Measurements from ENCODE around the gene WDFY4. TPM values are rescaled to one million over a fixed set of nuclear protein-coding genes. Genes with fewer than 3 reads are reported as not detected.
A peak's percentile ranks its signal among the peaks of the same experiment; 100 is the strongest.

Gene WDFY4
- total and polyA plus RNA-seq, 4 donors = 4.6 to 26.9 (median 13.5) TPM

- DNase-seq = no peak
- Histone ChIP-seq H3K9ac (ENCODE audit: insufficient read depth in 1 of 2, low read length in 2 of 2) (no peak overlapping the region), H3K4me3 (no peak overlapping the region), H3K4me1 (ENCODE audit: control insufficient read depth in 5 of 5, insufficient read depth in 5 of 5, low read length in 5 of 5) (no peaks in the 10 kb centered on the region), H3K36me3 (ENCODE audit: control insufficient read depth in 4 of 4, insufficient read depth in 4 of 4, low read length in 4 of 4) (no peaks in the 10 kb centered on the region), H3K27me3 (ENCODE audit: control insufficient read depth in 3 of 3, insufficient read depth in 3 of 3, low read length in 2 of 3) (no peaks in the 10 kb centered on the region), H3K27ac (ENCODE audit: low read depth in 1 of 2, low read length in 1 of 2) (no peak overlapping the region), H3K9me3 (ENCODE audit: control insufficient read depth in 4 of 4, insufficient read depth in 3 of 4, low read length in 3 of 4) (no peaks in the 10 kb centered on the region)
- 93 to 95% methylated on average over 6 of the region's 6 CpGs for WGBS, 2 donors
- no peak for TF ChIP-seq CTCF (IDR thresholded peaks at IDR 0.05; ENCODE audit: control extremely low read depth, extremely low read depth)
- no peak for ATAC-seq (ENCODE audit: insufficient read depth, low FRiP score)
Measured at GRCh38 chr10:48683424-48683823, 1.2 kb upstream of the WDFY4 start.

- peak in 1 of 3 donors; percentile 22 for DNase-seq
- WGBS, 2 donors = 80 to 93% methylated on average over 5 of the region's 5 CpGs
- no peaks in the 10 kb centered on the region for H3K4me1 ChIP-seq (ENCODE audit: control insufficient read depth in 5 of 5, insufficient read depth in 5 of 5, low read length in 5 of 5)
- no peaks in the 10 kb centered on the region for H3K9me3 ChIP-seq (ENCODE audit: control insufficient read depth in 4 of 4, insufficient read depth in 3 of 4, low read length in 3 of 4)
- H3K36me3 ChIP-seq (ENCODE audit: control insufficient read depth in 4 of 4, insufficient read depth in 4 of 4, low read length in 4 of 4) = no peaks in the 10 kb centered on the region
- H3K27me3 ChIP-seq (ENCODE audit: control insufficient read depth in 3 of 3, insufficient read depth in 3 of 3, low read length in 2 of 3) = no peaks in the 10 kb centered on the region
- H3K27ac ChIP-seq (ENCODE audit: low read depth in 1 of 2, low read length in 1 of 2) = no peak overlapping the region
- no peak overlapping the region for H3K9ac ChIP-seq (ENCODE audit: insufficient read depth in 1 of 2, low read length in 2 of 2)
- no peak overlapping the region for H3K4me3 ChIP-seq
- ATAC-seq (ENCODE audit: insufficient read depth, low FRiP score) = no peak
- TF ChIP-seq CTCF (IDR thresholded peaks at IDR 0.05; ENCODE audit: control extremely low read depth, extremely low read depth) = no peak
Measured at GRCh38 chr10:48683868-48684267, 805 bp upstream of the WDFY4 start.

GRCh38 chr10:48684463-48684791, 246 bp upstream of the WDFY4 start:
- Histone ChIP-seq H3K36me3 (ENCODE audit: control insufficient read depth in 4 of 4, insufficient read depth in 4 of 4, low read length in 4 of 4) (no peaks in the 10 kb centered on the region), H3K9me3 (ENCODE audit: control insufficient read depth in 4 of 4, insufficient read depth in 3 of 4, low read length in 3 of 4) (no peaks in the 10 kb centered on the region), H3K27me3 (ENCODE audit: control insufficient read depth in 3 of 3, insufficient read depth in 3 of 3, low read length in 2 of 3) (no peaks in the 10 kb centered on the region), H3K9ac (ENCODE audit: insufficient read depth in 1 of 2, low read length in 2 of 2) (no peak overlapping the region), H3K4me3 (no peak overlapping the region), H3K4me1 (ENCODE audit: control insufficient read depth in 5 of 5, insufficient read depth in 5 of 5, low read length in 5 of 5) (no peaks in the 10 kb centered on the region), H3K27ac (ENCODE audit: low read depth in 1 of 2, low read length in 1 of 2) (no peak overlapping the region)
- 41 to 59% methylated on average over 6 of the region's 6 CpGs for WGBS, 2 donors
- ATAC-seq (ENCODE audit: insufficient read depth, low FRiP score) (no peak), DNase-seq (no peak)
- TF ChIP-seq CTCF (IDR thresholded peaks at IDR 0.05; ENCODE audit: control extremely low read depth, extremely low read depth) = no peak

- ATAC-seq (ENCODE audit: insufficient read depth, low FRiP score) (no peak), DNase-seq (no peak)
- TF ChIP-seq CTCF (IDR thresholded peaks at IDR 0.05; ENCODE audit: control extremely low read depth, extremely low read depth) = no peak
- Histone ChIP-seq H3K9me3 (ENCODE audit: control insufficient read depth in 4 of 4, insufficient read depth in 3 of 4, low read length in 3 of 4) (no peaks in the 10 kb centered on the region), H3K4me1 (ENCODE audit: control insufficient read depth in 5 of 5, insufficient read depth in 5 of 5, low read length in 5 of 5) (no peaks in the 10 kb centered on the region), H3K36me3 (ENCODE audit: control insufficient read depth in 4 of 4, insufficient read depth in 4 of 4, low read length in 4 of 4) (no peaks in the 10 kb centered on the region), H3K27me3 (ENCODE audit: control insufficient read depth in 3 of 3, insufficient read depth in 3 of 3, low read length in 2 of 3) (no peaks in the 10 kb centered on the region), H3K27ac (ENCODE audit: low read depth in 1 of 2, low read length in 1 of 2) (no peak overlapping the region), H3K4me3 (no peak overlapping the region), H3K9ac (ENCODE audit: insufficient read depth in 1 of 2, low read length in 2 of 2) (no peak overlapping the region)
- 59 to 79% methylated on average over 6 of the region's 6 CpGs for WGBS, 2 donors
Measured at GRCh38 chr10:48685731-48686130, 1.1 kb downstream of the WDFY4 start.

All from lung (tissue), 12 donors.